Right lobe of liver (tissue), 4 donors: ENCODE measurements around the gene ZNF773.

Experiments
- POLR2A ChIP-seq: fragments of 450-650 bp; IDR thresholded peaks from one replicate; pipeline ENCODE4 v1.6.1; 2017; ENCODE audit warnings: antibody characterized with exemption, mild to moderate bottlenecking
- TF ChIP-seq, protein P1 (sequence below), 4 donors: fragments of 200-600 bp in 3 of 4; fragments of 450-650 bp in 1 of 4; IDR thresholded peaks; one replicate each; pipeline versions ENCODE4 v1.5.1 to v1.8.0; 2016 to 2022; ENCODE audit warnings: antibody characterized with exemption in 4 of 4, mild to moderate bottlenecking in 2 of 4
- donor health status: DM: no; HTN: no; CAD: no.
- donor health status: DM: no; HTN: no; CAD: no.
- donor health status: DM: no; HTN: yes; CAD: no.

DNA sequence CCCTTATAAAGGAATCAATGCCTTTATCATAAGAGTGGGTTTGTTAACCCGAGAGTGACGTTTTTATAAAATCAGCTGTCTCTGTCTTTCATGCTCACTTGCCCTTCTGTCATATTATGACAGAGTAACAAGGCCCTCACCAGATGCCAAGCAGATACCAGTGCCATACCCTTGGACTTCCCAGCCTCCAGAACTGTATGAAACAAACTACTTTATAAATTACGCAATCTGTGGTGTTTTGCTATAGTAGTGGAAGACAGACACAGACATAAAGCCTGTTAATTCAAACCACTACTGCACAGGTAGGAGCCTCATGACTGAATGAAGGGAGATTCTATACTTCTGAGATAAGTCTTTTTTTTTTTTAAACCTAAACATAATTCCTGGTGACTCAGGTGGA lies 47.4 kb upstream of the ZNF773 start:
- TF ChIP-seq, protein P1, sequence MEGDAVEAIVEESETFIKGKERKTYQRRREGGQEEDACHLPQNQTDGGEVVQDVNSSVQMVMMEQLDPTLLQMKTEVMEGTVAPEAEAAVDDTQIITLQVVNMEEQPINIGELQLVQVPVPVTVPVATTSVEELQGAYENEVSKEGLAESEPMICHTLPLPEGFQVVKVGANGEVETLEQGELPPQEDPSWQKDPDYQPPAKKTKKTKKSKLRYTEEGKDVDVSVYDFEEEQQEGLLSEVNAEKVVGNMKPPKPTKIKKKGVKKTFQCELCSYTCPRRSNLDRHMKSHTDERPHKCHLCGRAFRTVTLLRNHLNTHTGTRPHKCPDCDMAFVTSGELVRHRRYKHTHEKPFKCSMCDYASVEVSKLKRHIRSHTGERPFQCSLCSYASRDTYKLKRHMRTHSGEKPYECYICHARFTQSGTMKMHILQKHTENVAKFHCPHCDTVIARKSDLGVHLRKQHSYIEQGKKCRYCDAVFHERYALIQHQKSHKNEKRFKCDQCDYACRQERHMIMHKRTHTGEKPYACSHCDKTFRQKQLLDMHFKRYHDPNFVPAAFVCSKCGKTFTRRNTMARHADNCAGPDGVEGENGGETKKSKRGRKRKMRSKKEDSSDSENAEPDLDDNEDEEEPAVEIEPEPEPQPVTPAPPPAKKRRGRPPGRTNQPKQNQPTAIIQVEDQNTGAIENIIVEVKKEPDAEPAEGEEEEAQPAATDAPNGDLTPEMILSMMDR (IDR thresholded peaks at IDR 0.05), result no peak
- TF ChIP-seq POLR2A, result no peak
